GM19467 (cell line): ENCODE data around the gene NHLRC2.
A peak's percentile ranks its signal among the peaks of the same experiment; 100 is the strongest.
"Not testable (repeated sequence)": the region's sequence is repeated elsewhere in the genome, so short reads cannot be mapped to it uniquely, and the experiment has no call there.

Source experiments
- ATAC-seq: cut with Tn5 transposase; IDR thresholded peaks from one replicate; pipeline ENCODE4 v1.9.1; 2021; ENCODE audit warnings: mild to moderate bottlenecking, moderate library complexity; ENCODE audit not compliant: unreplicated experiment

The NHLRC2 gene

GRCh38 chr10:113854013-113854760 lies at the start of gene NHLRC2, which contains the start of gene DCLRE1A:
TSS of gene NHLRC2 (plus strand) at chr10:113854661. CDS start at chr10:113854873, 212 bp downstream.
TSS of gene DCLRE1A (minus strand) at chr10:113854082. CDS start at chr10:113853182, 900 bp downstream.
- ATAC-seq, result peak; percentile 38

- no peak for ATAC-seq
Measured at GRCh38 chr10:113806503-113806902, 48.0 kb upstream of the NHLRC2 start.

DNA sequence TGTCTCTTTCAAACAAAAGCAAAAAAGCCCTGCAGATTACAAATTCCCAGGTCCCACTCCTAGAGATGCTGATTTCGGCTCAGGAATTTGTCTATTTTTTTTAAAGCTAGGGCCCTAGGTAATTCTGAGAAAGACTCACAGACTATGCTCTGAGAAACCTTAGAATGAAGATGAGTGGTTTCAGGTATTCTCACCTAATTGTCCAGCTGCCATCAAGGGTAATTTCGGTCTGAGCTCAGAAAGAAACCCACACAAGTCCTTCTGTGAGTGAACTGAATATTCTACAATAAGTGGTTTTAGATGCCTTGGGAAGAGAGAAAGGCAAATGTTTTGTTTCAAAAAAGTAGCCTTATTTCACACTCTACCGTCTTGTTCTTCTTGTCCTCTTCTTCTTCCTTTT lies 46.3 kb upstream of the NHLRC2 start:
- no peak for ATAC-seq

DNA sequence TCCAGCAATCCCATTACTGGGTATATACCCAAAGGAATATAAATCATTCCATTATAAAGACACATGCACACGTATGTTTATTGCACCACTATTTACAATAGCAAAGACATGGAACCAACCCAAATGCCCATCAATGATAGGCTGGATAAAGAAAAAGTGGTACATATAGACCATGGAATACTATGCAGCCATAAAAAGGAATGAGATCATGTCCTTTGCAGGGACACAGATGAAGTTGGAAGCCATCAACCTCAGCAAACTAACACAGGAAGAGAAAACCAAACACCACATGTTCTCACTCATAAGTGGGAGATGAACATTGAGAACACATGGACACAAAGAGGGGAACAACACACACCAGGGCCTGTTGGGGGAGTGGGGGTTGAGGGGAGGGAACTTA lies 39.8 kb upstream of the NHLRC2 start:
- ATAC-seq, result not testable (repeated sequence)

- ATAC-seq, result no peak
Measured at GRCh38 chr10:113819989-113820388, 34.5 kb upstream of the NHLRC2 start.

- ATAC-seq, result no peak
Measured at GRCh38 chr10:113820507-113820906, 34.0 kb upstream of the NHLRC2 start.

- ATAC-seq, result not testable (repeated sequence)
Measured at GRCh38 chr10:113821306-113821705, 33.2 kb upstream of the NHLRC2 start.

DNA sequence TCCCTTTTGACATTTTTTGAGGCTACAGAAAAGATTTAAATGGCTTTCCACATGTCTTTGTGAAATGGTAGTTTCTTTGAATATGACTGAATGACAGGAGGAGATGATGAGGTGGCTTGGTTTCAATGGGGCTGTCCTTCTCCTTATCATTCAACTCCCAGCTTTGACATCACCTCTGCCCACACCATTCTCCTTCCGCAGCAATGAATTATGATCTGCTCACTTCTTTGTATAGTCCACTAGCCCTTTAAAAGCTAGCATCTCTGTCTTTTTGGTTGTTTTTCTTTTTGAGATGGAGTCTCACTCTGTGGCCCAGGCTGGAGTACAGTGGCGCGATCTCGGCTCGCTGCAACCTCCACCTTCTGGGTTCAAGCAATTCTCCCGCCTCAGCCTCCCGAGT lies 32.3 kb upstream of the NHLRC2 start:
- ATAC-seq, result no peak

- no peak for ATAC-seq
Measured at GRCh38 chr10:113823389-113823788, 31.1 kb upstream of the NHLRC2 start.

GRCh38 chr10:113825791-113826190 lies 28.7 kb upstream of the NHLRC2 start:
- ATAC-seq, result no peak

- not testable (repeated sequence) for ATAC-seq
Measured at GRCh38 chr10:113828567-113828966, 25.9 kb upstream of the NHLRC2 start.

- ATAC-seq, result no peak
Measured at GRCh38 chr10:113842171-113842570, 12.3 kb upstream of the NHLRC2 start.

DNA sequence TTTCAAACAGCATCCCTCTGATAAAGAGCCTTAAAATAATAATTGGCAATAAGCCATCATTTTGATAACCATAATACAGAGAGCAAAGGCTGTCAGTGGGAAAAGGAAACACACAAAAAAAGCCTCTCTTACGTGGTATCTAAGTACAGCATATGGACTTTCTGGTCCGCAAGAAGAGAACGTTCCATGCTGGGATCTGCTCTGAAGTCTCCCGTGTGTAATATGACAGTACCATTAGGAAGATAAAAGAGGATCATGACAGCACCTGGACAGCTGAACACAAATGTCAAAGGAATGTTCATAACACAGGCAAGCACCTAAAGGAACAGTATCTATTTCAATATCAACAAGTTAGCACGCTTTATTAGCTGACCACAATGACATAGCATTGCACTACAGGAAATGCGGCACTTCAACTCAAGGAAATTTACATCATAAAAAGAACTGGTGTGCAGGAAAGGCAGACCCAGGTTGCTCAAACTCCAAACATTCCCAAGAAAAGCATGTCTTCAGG lies 10.4 kb upstream of the NHLRC2 start:
- no peak for ATAC-seq

- ATAC-seq, result no peak
Measured at GRCh38 chr10:113846036-113846435, 8.4 kb upstream of the NHLRC2 start.

GRCh38 chr10:113849140-113849803 lies 5.2 kb upstream of the NHLRC2 start:
- no peak for ATAC-seq

DNA sequence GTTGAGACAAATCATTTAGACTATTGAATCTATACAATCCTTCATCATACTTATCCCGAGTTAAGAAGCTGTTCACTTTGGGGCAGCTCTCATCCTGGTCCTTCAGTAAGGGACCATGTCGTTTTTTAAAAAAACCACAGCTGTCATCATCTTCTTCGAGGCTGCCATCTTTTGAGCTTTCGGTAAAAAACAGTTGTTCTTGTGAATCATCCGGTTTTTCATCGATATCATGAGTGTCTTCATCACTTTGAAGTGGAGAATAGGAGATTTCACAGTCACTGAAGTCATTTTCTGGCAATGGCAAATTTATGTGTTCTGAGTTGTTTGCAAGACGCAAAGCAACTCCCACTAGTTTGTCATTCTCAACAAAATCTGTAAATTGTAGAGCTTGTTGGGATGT lies 4.5 kb upstream of the NHLRC2 start:
- ATAC-seq, result no peak

DNA sequence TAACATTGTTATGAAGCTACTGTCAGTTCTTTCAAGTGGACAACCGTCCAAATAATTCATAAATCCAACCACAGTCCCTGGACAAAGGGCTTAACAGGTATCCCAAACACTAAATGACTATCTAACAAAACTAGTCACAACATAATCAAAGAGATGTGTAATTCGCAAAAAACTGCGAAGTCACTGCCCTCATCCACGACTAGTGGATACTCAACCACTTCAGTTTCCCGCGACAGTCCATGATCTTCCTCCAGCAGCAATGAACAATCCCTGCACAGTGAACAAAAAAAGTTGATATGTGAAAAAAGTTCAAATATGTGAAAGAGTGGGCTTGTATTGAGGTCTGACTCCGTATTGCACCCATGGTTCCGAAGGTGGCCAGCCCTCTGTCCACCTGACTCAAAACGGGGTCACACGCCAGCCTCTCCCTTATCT lies 866 bp upstream of the NHLRC2 start:
- ATAC-seq, result no peak

DNA sequence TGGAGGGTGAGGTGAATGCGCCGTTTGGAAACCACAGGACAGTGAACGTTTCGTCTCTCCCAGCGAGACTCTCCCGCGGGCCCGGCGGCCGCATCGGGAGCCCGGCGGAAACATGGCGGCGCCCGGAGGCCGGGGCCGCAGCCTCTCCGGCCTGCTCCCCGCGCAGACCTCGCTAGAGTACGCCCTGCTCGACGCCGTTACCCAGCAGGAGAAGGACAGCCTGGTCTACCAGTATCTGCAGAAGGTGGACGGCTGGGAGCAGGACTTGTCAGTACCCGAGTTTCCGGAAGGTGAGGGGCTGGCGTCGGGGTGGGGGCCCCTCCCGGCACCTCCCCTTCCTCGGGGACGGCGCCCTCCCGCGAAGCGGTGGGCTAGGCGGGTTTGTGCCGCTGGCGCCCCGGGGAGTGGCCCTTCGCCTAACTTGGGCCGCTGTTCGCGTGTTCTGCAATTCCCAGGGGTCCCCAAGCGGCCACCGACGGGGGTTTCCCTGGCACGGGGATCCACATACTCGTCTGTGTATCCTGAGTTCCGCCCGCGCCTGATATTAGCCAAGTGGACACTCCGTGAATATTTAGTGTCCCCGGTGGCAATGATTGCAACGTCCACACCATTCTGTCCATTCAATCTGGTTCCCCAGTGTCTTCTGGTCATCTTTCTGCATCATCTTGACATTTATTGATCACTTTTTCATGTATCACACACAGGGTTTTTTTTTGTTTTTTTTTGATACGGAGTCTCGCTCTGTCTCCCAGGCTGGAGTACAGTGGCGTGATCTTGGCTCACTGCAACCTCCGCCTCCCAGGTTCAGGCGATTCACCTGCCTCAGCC lies 514 bp downstream of the NHLRC2 start:
- ATAC-seq, result peak; percentile 34

- ATAC-seq, result no peak
Measured at GRCh38 chr10:113856563-113856962, 2.1 kb downstream of the NHLRC2 start.

DNA sequence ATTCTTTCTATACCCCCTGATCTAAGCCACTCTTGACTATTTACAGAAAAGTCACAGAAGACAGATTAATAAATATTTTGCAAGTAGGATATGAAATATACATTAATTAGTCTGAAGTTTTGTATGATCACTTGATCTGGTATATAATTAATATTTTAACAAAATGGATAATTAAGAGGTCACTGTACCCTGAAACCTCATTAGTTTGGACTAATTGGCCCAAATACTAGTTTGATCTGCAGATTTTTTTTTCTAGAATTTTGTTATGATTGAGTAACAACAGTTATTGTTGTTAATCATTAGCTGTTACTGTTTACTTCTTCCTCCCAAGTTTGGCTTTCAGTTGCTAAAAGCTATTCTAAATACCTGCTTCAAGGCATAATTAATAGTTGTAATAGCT lies 2.7 kb downstream of the NHLRC2 start:
- no peak for ATAC-seq

DNA sequence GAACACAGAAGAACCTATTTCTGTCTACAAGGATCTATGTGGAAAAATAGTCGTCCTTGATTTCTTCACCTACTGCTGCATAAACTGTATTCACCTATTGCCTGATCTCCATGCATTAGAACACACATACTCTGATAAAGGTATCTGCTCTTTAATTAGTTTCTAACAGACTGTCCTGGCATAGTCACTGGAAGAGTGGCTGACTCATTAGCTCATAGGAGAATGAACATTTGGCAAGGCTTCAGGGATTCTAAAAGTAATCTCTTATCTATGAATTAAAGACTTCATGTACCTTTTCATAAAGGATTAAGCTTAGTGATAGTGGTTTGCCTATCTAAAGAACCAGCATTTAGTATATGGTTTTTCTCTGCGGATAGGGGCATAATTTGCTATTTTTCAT lies 4.1 kb downstream of the NHLRC2 start:
- ATAC-seq, result no peak
